CD8-positive, alpha-beta memory T cell (primary cell): ENCODE data around the gene POLR1G. TPM values are rescaled to one million over a fixed set of nuclear protein-coding genes. Genes with fewer than 3 reads are reported as not detected.

Source experiments
- CTCF ChIA-PET: fragments of 350-600 bp; sonication (Branson Sonifier 250); formaldehyde crosslinking; loops from one replicate; lab custom pipeline; 2021; ENCODE audit warnings: antibody characterized with exemption; lab: Charles Lee
- POLR2A ChIA-PET: fragments of 350-600 bp; sonication (Branson Sonifier 250); formaldehyde crosslinking; loops from one replicate; lab custom pipeline; 2021; ENCODE audit warnings: antibody characterized with exemption; lab: Charles Lee
- DNase-seq, 5 donors: peaks; one replicate each; pipeline versions ENCODE4 v3.0.0 to v3.0.0-alpha.2; 2020 to 2022; ENCODE audit warnings: mixed read lengths in 1 of 5
- H3K27ac ChIP-seq: one replicate; pipeline ENCODE4 v1.7.0; 2013; ENCODE audit warnings: low read depth, mild to moderate bottlenecking, low read length, moderate library complexity
- H3K27me3 ChIP-seq: 2 replicates; pipeline ENCODE4 v1.7.0; 2013; ENCODE audit warnings: low read length, mild to moderate bottlenecking; ENCODE audit not compliant: insufficient read depth, poor library complexity, severe bottlenecking
- H3K36me3 ChIP-seq: 2 replicates; pipeline ENCODE4 v1.7.0; 2013; ENCODE audit warnings: mild to moderate bottlenecking, low read length, moderate library complexity; ENCODE audit not compliant: insufficient read depth
- H3K4me1 ChIP-seq: 2 replicates; pipeline ENCODE4 v1.7.0; 2013; ENCODE audit warnings: mild to moderate bottlenecking, low read length, moderate library complexity; ENCODE audit not compliant: insufficient read depth
- H3K4me3 ChIP-seq: 2 replicates; pipeline ENCODE4 v1.7.0; 2013; ENCODE audit warnings: mild to moderate bottlenecking, low read length
- H3K9me3 ChIP-seq: 2 replicates; pipeline ENCODE4 v1.7.0; 2013; ENCODE audit warnings: mild to moderate bottlenecking, low read length
- H3K27ac Mint-ChIP-seq, 8 donors: one replicate each; pipeline ENCODE4 v1.8.0; 2020 to 2021; ENCODE audit warnings: mixed read lengths in 8 of 8, mild to moderate bottlenecking in 6 of 8, inconsistent platforms in 3 of 8, moderate library complexity in 3 of 8
- H3K27me3 Mint-ChIP-seq, 2 donors: one replicate each; pipeline ENCODE4 v1.8.0; 2020 to 2021; ENCODE audit warnings: mixed read lengths in 2 of 2, mild to moderate bottlenecking in 1 of 2, moderate library complexity in 1 of 2
- H3K36me3 Mint-ChIP-seq, 3 donors: one replicate each; pipeline ENCODE4 v1.8.0; 2020 to 2021; ENCODE audit warnings: mixed read lengths in 3 of 3, inconsistent platforms in 1 of 3, mild to moderate bottlenecking in 1 of 3
- H3K4me1 Mint-ChIP-seq, 3 donors: one replicate each; pipeline ENCODE4 v1.8.0; 2020 to 2021; ENCODE audit warnings: mixed read lengths in 3 of 3, inconsistent platforms in 1 of 3, mild to moderate bottlenecking in 1 of 3
- H3K4me3 Mint-ChIP-seq, 7 donors: one replicate each; pipeline ENCODE4 v1.8.0; 2020 to 2021; ENCODE audit warnings: mixed read lengths in 7 of 7, mild to moderate bottlenecking in 6 of 7, moderate library complexity in 4 of 7, inconsistent platforms in 2 of 7
- H3K9me3 Mint-ChIP-seq, 5 donors: one replicate each; pipeline ENCODE4 v1.8.0; 2020 to 2022; ENCODE audit warnings: mixed read lengths in 5 of 5, mild to moderate bottlenecking in 3 of 5, moderate library complexity in 2 of 5, inconsistent platforms in 1 of 5
- polyA plus RNA-seq: library from polyadenylated mRNA; unstranded; fragments of 300-500 nt; fragmentation: Illumina TruSeq; gene quantifications from one replicate; pipeline ENCODE4 v1.2.3, GENCODE V29; 2021
- total RNA-seq, 2 experiments: library from RNA; stranded (reverse); gene quantifications; one replicate each; pipeline ENCODE4 v1.2.3, GENCODE V29; 2021

POLR1G gene
- total and polyA plus RNA-seq, 3 experiments from 2014 or later = 2.2 to 27.4 (median 26.5) TPM

DNA sequence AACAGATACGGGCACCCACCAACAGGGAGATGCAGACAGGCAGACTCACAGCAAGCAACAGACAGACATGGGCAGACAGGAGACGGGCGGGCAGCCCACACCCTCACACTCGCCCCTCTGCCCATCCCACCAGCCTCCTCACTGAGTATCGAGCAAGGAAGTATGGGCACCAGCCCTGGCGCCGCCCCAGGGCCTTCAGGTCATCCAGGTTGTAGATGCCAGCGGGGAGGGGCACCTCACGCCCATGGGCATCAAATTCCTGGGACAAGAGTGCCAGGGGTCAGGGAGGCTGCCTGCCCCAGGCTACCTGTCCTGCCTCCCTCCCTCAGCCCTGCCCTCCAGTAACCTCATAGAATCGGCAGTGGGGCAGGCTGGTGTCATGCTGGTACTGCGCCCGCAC is 41.7 kb upstream of the POLR1G start:
- DNase-seq = no peak
- Histone ChIP-seq H3K4me3 (no peak overlapping the region), H3K27ac (no peak overlapping the region), H3K36me3 (no peaks in the 10 kb centered on the region), H3K27me3 (no peaks in the 10 kb centered on the region), H3K4me1 (peaks cover 2% of the 10 kb centered on the region), H3K9me3 (no peaks in the 10 kb centered on the region)
- no peak overlapping the region for H3K27ac Mint-ChIP-seq
- peaks cover 4 to 22% (median 6%) of the 10 kb centered on the region in 3 donors for H3K36me3 Mint-ChIP-seq
- no peaks in the 10 kb centered on the region for H3K9me3 Mint-ChIP-seq
- peaks cover 5 to 12% (median 8%) of the 10 kb centered on the region in 3 donors for H3K4me1 Mint-ChIP-seq
- ChIA-PET CTCF (no interaction called here), POLR2A (no interaction called here)
- no peaks in the 10 kb centered on the region for H3K27me3 Mint-ChIP-seq
- H3K4me3 Mint-ChIP-seq = no peak overlapping the region

DNA sequence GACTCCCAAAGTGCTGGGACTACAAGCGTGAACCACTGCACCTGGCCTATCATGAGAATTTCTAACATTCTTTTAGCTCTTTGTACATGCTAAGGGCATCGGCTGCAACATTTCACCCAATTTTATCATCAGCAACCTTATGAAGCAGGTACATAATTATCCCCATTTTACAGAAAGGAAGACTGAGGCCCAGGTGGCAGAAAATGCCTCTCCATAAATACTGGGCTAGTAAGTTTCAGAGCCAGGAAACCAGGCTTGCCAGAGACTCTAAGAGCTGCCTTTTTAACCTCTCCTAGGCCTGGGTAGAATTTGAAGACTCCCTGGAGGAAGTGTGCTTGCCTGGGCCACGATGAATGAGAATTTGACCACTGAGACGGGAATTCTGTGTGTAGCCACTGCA is 38.3 kb upstream of the POLR1G start:
- H3K9me3 ChIP-seq = no peaks in the 10 kb centered on the region
- Mint-ChIP-seq H3K27ac (peak overlapping the region in 1 of 8 donors; percentile 29), H3K9me3 (no peaks in the 10 kb centered on the region), H3K27me3 (peaks cover 0 to 1% of the 10 kb centered on the region in 2 donors), H3K4me1 (peaks cover 10 to 22% (median 14%) of the 10 kb centered on the region in 3 donors), H3K4me3 (peak overlapping the region in 6 of 7 donors; percentile 21 to 57 (median 42)), H3K36me3 (peaks cover 0 to 6% (median 2%) of the 10 kb centered on the region in 3 donors)
- POLR2A ChIA-PET = no interaction called here
- H3K27me3 ChIP-seq = no peaks in the 10 kb centered on the region
- peaks cover 5% of the 10 kb centered on the region for H3K4me1 ChIP-seq
- DNase-seq = no peak
- CTCF ChIA-PET = interaction anchor here (1.2 kb wide), 1 partner anchor 29 kb away, joined by 3 read pairs; no protein-coding TSS in a partner anchor
- H3K36me3 ChIP-seq = no peaks in the 10 kb centered on the region
- H3K4me3 ChIP-seq = no peak overlapping the region
- no peak overlapping the region for H3K27ac ChIP-seq

GRCh38 chr19:45368737-45369340 is 37.6 kb upstream of the POLR1G start:
- no peak overlapping the region for H3K4me3 ChIP-seq
- ChIA-PET POLR2A (no interaction called here), CTCF (interaction anchor here (1.2 kb wide), 1 partner anchor 30 kb away, joined by 3 read pairs; no protein-coding TSS in a partner anchor)
- peaks cover 0 to 6% (median 2%) of the 10 kb centered on the region in 3 donors for H3K36me3 Mint-ChIP-seq
- peaks cover 10 to 22% (median 14%) of the 10 kb centered on the region in 3 donors for H3K4me1 Mint-ChIP-seq
- H3K27me3 ChIP-seq = no peaks in the 10 kb centered on the region
- no peak overlapping the region for H3K27ac ChIP-seq
- peak overlapping the region; percentile 57 to 93 (median 66) for H3K4me3 Mint-ChIP-seq
- peaks cover 5% of the 10 kb centered on the region for H3K4me1 ChIP-seq
- H3K27ac Mint-ChIP-seq = no peak overlapping the region
- no peaks in the 10 kb centered on the region for H3K9me3 ChIP-seq
- peaks cover 0 to 1% of the 10 kb centered on the region in 2 donors for H3K27me3 Mint-ChIP-seq
- no peak for DNase-seq
- H3K36me3 ChIP-seq = no peaks in the 10 kb centered on the region
- H3K9me3 Mint-ChIP-seq = no peaks in the 10 kb centered on the region

- POLR2A ChIA-PET = no interaction called here
- no peaks in the 10 kb centered on the region for H3K27me3 ChIP-seq
- no peaks in the 10 kb centered on the region for H3K9me3 Mint-ChIP-seq
Measured at GRCh38 chr19:45370410-45371204, 35.8 kb upstream of the POLR1G start, which contains the start of gene ERCC2. Gene ERCC2 (minus strand): TSS chr19:45370573. CDS start chr19:45370540, 33 bp downstream.

DNA sequence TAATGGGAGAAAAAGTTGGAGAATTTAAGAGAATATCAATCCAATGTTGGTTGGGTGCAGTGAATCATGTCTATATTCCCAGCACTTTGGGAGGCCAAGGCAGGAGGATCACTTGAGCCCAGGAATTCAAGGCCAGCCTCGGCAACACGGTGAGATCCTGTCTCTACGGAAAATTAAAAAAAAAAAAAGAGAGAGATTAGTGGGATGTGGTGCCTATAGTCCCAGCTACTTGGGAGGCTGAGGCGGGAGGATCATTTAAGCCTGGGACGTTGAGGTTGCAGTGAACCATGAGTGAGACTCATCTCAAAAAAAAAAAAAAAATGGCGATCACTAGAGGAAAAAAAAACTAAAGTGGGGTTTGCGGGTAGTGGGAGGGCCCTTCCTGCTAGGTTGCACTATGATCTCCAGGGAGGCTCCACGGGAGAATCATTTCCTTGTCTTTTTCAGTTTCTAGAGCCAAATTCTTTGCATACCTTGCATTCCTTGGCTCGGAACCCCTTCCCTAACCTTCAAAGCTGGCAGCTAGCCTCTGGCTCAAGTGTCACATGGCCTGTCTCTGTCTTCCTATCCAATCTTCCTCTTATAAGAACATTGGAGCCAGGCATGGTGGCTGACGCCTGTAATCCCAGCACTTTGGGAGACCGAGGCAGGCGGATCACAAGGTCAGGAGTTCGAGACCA is 30.3 kb upstream of the POLR1G start:
- H3K9me3 Mint-ChIP-seq = no peaks in the 10 kb centered on the region
- Histone ChIP-seq H3K4me3 (no peak overlapping the region), H3K4me1 (no peaks in the 10 kb centered on the region), H3K36me3 (no peaks in the 10 kb centered on the region), H3K27me3 (no peaks in the 10 kb centered on the region), H3K9me3 (no peaks in the 10 kb centered on the region), H3K27ac (no peak overlapping the region)
- peaks cover 0 to 2% of the 10 kb centered on the region in 2 donors for H3K27me3 Mint-ChIP-seq
- H3K36me3 Mint-ChIP-seq = no peaks in the 10 kb centered on the region
- no peak overlapping the region for H3K4me3 Mint-ChIP-seq
- CTCF ChIA-PET = no interaction called here
- H3K27ac Mint-ChIP-seq = no peak overlapping the region
- H3K4me1 Mint-ChIP-seq = peaks cover 0 to 2% (median 0%) of the 10 kb centered on the region in 3 donors
- DNase-seq = no peak
- POLR2A ChIA-PET = no interaction called here

More at GRCh38 chr19:45370410-45371204, 35.8 kb upstream of the POLR1G start, which contains the start of gene ERCC2:
- Histone ChIP-seq H3K36me3 (no peaks in the 10 kb centered on the region), H3K4me3 (peak within 1 kb of the TSS; percentile 81), H3K27ac (peak within 1 kb of the TSS; percentile 78), H3K9me3 (no peaks in the 10 kb centered on the region), H3K4me1 (peaks cover 5% of the 10 kb centered on the region)
- Mint-ChIP-seq H3K27me3 (peaks cover 0 to 1% of the 10 kb centered on the region in 2 donors), H3K4me1 (peaks cover 10 to 22% (median 14%) of the 10 kb centered on the region in 3 donors), H3K36me3 (peaks cover 0 to 4% (median 2%) of the 10 kb centered on the region in 3 donors), H3K4me3 (peak within 1 kb of the TSS; percentile 82 to 98 (median 95)), H3K27ac (peak within 1 kb of the TSS; percentile 72 to 99 (median 98))
- peak; percentile 99 to 100 (median 99) for DNase-seq
- CTCF ChIA-PET = no interaction called here

GRCh38 chr19:45380107-45380506 is 26.3 kb upstream of the POLR1G start:
- ChIA-PET POLR2A (no interaction called here), CTCF (no interaction called here)
- H3K4me1 Mint-ChIP-seq = no peaks in the 10 kb centered on the region
- no peak for DNase-seq
- Histone ChIP-seq H3K9me3 (no peaks in the 10 kb centered on the region), H3K36me3 (no peaks in the 10 kb centered on the region), H3K27me3 (no peaks in the 10 kb centered on the region), H3K4me1 (no peaks in the 10 kb centered on the region), H3K4me3 (no peak overlapping the region), H3K27ac (no peak overlapping the region)
- H3K27ac Mint-ChIP-seq = no peak overlapping the region
- no peaks in the 10 kb centered on the region for H3K9me3 Mint-ChIP-seq
- no peak overlapping the region for H3K4me3 Mint-ChIP-seq
- no peaks in the 10 kb centered on the region for H3K36me3 Mint-ChIP-seq
- H3K27me3 Mint-ChIP-seq = peaks cover 7 to 9% of the 10 kb centered on the region in 2 donors

- no peaks in the 10 kb centered on the region for H3K9me3 Mint-ChIP-seq
- no peaks in the 10 kb centered on the region for H3K4me1 Mint-ChIP-seq
- no peak overlapping the region for H3K27ac Mint-ChIP-seq
- no peaks in the 10 kb centered on the region for H3K27me3 ChIP-seq
- peaks cover 10 to 22% of the 10 kb centered on the region in 2 donors for H3K27me3 Mint-ChIP-seq
- no peak overlapping the region for H3K4me3 Mint-ChIP-seq
- no peaks in the 10 kb centered on the region for H3K36me3 ChIP-seq
- no peaks in the 10 kb centered on the region for H3K36me3 Mint-ChIP-seq
- no peak for DNase-seq
- no peak overlapping the region for H3K4me3 ChIP-seq
- ChIA-PET CTCF (no interaction called here), POLR2A (no interaction called here)
- no peak overlapping the region for H3K27ac ChIP-seq
- H3K4me1 ChIP-seq = no peaks in the 10 kb centered on the region
- H3K9me3 ChIP-seq = no peaks in the 10 kb centered on the region
Measured at GRCh38 chr19:45382426-45382825, 24.0 kb upstream of the POLR1G start.
